Stimulated activated CD8-positive, alpha-beta memory T cell treated with anti-CD3 and anti-CD28 coated beads, Interleukin-12 subunit alpha, Interleukin-12 subunit beta, amount 100 ng/mL, for 4 hours (primary cell): Measurements from ENCODE around the gene TH.

ENCODE experiments used
- DNase-seq: peaks from one replicate; pipeline ENCODE4 v3.0.0-alpha.2; 2020; ENCODE audit warnings: low read depth

TH gene

DNA sequence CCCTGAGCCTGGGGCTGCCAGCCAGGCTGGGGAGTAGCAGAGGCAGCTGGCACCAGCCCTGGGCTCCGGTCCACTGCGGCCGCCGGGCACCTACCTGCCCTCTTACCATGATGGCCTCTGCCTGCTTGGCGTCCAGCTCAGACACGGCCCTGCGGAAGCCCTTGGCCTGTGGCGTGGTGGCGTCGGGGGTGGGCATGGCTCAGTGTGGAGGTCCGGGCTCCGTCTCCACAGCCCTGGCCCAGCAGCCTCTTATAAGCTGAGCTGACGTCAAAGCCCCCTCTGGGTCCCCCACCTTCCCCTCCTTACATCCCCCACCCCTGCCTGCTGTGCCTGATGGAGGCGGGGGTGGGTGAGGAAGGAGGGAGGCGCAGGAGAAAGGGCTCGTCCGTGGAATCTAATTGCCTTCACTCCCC, at the start of gene TH:
Gene TH, minus strand, starts transcription at position 225 of the 413 bp plus-strand sequence. Its CDS starts 29 bp downstream, at position 196.
- DNase-seq = no peak

DNA sequence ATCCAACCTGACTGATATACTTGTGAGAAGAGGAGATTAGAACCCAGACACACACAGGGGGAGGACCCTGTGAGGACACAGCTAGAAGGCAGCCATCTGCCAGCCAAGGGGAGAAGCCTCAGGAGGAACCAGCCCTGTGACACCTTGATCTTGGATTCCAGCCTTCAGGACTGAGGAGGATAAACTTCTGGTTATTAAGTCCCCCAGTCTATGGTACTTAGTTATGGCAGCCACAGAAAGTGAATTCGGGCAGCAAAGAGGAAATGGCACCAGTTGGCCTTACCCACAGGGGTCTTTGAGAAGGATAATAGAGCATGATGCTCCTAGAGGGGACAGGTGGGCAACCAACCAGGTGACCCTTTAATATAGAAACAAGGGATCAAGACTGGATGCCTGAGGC, 49.4 kb upstream of the TH start:
- DNase-seq = no peak

DNA sequence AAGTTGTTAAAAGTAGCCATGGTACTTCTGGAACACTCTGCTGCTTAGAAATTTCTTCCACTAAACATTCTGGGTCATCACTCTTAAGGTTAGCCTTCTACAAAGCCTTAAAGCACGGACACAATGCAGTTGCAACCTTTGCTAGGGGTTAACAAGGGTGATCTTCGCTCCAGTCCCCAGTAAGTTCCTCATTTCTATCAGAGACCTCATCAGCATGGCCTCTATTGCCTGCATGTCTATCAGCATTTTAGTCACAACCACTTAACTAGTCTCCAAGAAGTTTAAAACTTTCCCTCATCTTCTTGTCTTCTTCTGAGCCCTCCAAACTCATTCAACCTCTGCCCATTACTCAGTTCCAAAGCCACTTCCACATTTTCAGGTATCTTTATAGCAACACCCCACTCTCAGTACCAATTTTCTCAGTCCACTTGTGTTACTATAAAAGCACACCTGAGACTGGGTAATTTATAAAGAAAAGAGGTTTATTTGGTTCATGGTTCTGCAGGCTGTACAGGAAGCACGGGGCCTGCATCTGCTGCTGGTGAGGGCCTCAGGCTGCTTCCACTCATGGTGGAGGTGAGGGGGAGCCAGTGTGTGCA, 48.7 kb upstream of the TH start:
- DNase-seq = no peak

- DNase-seq = no peak
Observed at GRCh38 chr11:2219318-2220017, 47.9 kb upstream of the TH start.

DNA sequence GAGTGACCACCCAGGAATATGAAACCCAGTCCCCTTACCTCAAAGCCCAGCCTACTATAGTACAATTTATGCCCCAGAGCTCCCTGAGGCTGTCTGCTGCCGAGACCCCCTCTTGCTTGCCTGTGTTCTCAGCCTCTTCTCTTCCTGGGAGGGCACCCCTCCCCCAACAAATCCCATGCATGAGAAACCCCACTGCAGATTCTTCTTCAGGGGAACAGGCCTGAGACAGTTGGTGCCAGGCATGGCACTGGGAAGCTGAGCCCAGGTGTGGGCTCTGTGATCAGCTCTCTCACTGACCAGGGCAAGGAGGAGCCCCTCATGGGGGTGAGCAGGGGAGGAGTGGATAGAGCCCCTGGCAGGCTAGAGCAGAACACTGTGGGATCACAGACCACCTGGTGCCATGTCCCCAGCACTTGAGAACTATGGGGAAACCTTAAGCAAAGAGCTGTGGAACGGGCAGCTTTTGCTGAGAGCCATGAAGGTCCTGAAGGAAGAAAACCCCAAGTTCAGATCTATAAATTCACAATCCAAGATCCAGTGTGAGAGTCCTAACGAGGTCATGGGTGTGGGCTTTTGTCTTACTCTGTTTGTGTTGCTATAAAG, 46.5 kb upstream of the TH start:
- DNase-seq = no peak

GRCh38 chr11:2217211-2218030, 45.8 kb upstream of the TH start:
- no peak for DNase-seq

- no peak for DNase-seq
Observed at GRCh38 chr11:2216400-2217064, 44.9 kb upstream of the TH start.

DNA sequence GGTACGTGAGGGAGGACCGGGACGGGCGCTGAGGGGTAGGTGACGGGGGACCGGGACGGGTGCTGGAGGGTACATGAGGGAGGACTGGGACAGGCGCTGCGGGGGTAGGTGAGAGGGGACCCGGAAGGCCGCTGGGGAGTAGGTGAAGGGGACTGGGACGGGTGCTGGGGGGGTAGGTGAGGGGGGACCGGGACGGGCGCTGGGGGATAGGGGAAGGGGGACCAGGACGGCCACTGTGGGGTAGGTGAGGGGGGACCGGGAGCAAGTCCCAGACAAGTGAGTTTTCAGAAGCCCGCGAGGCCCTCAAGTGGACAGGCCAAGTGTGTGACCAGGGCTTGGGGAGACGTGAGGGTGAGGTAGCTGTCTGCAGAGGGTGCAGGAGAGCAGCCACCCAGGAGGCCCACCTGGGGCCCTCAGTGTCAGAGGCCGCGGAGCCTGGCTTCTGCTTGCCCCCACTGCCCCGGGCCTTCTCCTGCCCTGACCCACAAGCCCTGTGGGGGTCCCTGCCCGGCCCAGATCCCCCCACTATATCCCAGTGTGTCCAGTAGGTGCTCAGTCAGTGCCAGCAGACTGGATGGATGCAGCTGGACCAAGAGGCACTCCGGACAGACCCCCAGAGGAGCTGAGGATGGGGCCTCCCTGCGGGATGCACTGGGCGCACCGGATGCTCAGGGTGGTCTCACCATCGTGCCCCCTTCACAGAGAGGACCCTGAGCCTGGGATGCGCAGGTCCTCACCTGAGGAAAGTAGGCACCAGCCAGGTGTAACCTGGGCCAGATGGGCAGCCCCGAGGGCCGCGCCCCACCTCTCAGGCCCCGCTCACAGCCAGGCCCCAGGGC, 44.2 kb upstream of the TH start:
- no peak for DNase-seq

DNA sequence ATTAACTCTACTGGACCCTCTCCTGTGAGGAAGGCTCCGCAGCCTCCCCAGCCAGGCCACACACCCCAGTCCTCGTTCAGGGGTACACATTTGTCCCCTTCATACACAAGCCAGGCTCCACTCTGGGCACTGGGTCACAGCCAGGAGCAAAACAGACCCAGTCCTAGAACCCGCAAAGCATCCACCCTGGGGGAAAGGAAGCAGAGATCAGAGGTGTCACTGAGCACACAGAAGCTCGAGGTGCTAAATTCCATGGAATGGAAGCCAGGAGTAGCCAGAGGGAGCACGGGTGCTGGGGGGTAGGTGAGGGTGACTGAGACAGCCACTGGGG, 43.6 kb upstream of the TH start:
- no peak for DNase-seq

GRCh38 chr11:2214527-2215229, 43.1 kb upstream of the TH start:
- no peak for DNase-seq

DNA sequence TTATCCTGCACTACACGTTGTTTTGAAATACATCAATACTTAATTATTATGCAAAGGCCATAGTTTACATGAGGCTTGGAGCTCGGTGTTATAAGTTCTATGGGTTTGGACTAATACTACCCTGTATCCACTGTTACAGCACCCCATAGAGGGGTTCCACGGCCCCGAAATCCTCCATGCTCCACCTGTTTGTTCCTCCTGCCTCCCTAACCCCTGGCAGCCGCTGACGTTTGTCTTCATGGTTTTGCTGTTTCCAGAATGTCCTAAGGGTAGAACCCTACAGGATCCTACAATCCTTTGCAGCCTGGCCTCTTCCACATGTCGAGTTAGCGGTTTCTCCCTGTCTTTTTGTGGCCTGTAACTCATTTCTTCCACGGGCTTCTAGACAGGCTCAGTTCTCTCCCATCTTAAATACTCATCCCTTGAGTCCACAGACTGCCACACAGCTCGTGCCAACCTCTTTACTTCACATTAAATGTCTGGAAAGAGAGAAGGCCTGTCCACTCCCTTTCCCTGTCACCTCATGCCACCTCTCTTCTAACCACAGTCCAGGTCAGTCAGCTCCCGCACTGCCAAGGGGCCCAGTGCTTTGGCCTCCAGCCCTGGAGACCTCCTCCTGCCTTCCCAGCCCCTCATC, 42.4 kb upstream of the TH start:
- no peak for DNase-seq

DNA sequence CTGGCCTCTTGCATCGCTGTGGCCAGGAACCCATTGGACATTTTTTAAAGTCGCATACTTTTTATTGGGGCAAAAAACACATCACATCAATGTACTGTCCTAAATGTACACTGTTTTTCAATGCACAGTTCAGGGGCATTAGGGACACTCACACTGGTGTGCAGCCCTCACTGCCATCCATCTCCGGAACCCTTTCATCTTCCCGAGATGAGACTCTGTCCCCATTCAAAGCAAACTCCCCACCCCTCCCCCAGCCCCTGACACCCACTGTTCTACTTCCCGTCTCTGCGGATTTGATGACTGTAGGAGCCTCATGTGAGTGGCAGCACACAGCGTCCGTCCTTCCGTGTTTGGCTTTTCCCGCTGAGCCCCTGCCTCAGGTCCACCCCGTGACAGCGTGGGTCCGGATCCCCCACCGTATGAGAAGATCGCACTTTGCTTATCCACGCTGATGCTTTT, 41.8 kb upstream of the TH start:
- DNase-seq = peak; percentile 24

- no peak for DNase-seq
Observed at GRCh38 chr11:2212411-2213251, 41.0 kb upstream of the TH start.

GRCh38 chr11:2211113-2211971, 39.7 kb upstream of the TH start:
- no peak for DNase-seq

- no peak for DNase-seq
Observed at GRCh38 chr11:2210366-2211112, 38.9 kb upstream of the TH start.

- no peak for DNase-seq
Observed at GRCh38 chr11:2209900-2210321, 38.3 kb upstream of the TH start.

- DNase-seq = no peak
Observed at GRCh38 chr11:2209370-2209801, 37.8 kb upstream of the TH start.
